Body of pancreas (tissue), 4 donors: ENCODE measurements around the gene QRFP.

ENCODE experiments used
- POLR2A ChIP-seq, 3 donors: fragments of 450-650 bp; IDR thresholded peaks; one replicate each; pipeline ENCODE4 v1.6.1; 2016; ENCODE audit warnings: antibody characterized with exemption in 3 of 3, mild to moderate bottlenecking in 2 of 3
- TF ChIP-seq, protein P1 (sequence below), 7 experiments: fragments of 450-650 bp in 4 of 7; fragments of 200-600 bp in 3 of 7; sonication (generic) in 3 of 7; IDR thresholded peaks; one replicate each; pipeline ENCODE4 v1.5.1; 2016 to 2019; ENCODE audit warnings: antibody characterized with exemption in 7 of 7

DNA sequence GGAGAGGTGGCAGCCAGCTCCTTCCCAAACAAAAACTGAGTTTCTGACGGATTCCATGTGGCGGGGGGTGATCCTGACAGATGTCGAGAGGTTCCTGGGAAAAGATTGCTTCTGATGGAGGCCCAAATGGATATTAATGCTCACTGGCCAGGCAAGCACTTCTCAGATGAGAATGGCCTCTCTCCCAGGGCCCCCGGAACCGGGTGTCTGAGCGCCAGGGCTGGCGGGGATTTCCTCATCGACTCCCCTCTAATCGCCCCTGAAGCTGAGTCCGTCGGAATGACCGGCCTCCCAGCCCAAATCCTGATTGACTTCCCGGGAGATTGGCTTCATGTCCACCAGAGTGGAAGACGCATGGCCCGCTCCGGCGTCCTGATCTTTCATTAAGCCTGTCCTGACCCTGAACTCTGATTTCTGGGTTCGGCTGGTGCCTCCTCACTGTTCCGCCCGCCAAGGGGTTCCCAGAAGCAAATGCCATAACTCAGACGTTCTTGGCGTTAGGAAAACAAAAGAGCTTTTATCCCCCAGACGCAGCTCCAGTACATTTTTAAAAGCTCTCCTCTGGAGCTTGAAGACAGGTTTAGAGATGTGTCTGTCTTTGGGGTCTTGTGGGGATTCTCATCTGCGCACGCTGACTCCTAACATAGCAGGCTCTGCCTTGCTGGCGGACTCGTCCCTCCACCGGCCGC is 24.8 kb upstream of the QRFP start:
- TF ChIP-seq, protein P1, sequence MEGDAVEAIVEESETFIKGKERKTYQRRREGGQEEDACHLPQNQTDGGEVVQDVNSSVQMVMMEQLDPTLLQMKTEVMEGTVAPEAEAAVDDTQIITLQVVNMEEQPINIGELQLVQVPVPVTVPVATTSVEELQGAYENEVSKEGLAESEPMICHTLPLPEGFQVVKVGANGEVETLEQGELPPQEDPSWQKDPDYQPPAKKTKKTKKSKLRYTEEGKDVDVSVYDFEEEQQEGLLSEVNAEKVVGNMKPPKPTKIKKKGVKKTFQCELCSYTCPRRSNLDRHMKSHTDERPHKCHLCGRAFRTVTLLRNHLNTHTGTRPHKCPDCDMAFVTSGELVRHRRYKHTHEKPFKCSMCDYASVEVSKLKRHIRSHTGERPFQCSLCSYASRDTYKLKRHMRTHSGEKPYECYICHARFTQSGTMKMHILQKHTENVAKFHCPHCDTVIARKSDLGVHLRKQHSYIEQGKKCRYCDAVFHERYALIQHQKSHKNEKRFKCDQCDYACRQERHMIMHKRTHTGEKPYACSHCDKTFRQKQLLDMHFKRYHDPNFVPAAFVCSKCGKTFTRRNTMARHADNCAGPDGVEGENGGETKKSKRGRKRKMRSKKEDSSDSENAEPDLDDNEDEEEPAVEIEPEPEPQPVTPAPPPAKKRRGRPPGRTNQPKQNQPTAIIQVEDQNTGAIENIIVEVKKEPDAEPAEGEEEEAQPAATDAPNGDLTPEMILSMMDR (IDR thresholded peaks at IDR 0.05) = no peak
- TF ChIP-seq POLR2A (IDR thresholded peaks at IDR 0.05) = no peak
